ENCODE data around the gene RBM33. TPM values are rescaled to one million over a fixed set of nuclear protein-coding genes. Genes with fewer than 3 reads are reported as not detected.

RBM33 gene
- total and polyA plus RNA-seq, 9 of the 15 experiments (the other 6 are each of a cell fraction or from before 2014, with no cell fraction given) = 4.4 to 80.7 (median 27.3) TPM

- TF ChIP-seq, protein P1, sequence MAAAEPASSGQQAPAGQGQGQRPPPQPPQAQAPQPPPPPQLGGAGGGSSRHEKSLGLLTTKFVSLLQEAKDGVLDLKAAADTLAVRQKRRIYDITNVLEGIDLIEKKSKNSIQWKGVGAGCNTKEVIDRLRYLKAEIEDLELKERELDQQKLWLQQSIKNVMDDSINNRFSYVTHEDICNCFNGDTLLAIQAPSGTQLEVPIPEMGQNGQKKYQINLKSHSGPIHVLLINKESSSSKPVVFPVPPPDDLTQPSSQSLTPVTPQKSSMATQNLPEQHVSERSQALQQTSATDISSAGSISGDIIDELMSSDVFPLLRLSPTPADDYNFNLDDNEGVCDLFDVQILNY (CRISPR knock-in tag; IDR thresholded peaks at IDR 0.05) = no peak
- TF ChIP-seq CBX1 (IDR thresholded peaks at IDR 0.05; ENCODE audit: low read depth) (no peak), SREBF2 (CRISPR knock-in tag; IDR thresholded peaks at IDR 0.05) (no peak)
These were observed 173.8 kb downstream of the RBM33 start (continued) for GRCh38 chr7:155818154-155818819.

GRCh38 chr7:155818820-155819168 is 174.3 kb downstream of the RBM33 start:
- in situ Hi-C loops (cut with MboI) (loop anchor here (10.0 kb wide), 2 partner anchors 656 to 996 kb away; no protein-coding TSS in a partner anchor), intact Hi-C loops (cut with micrococcal nuclease) (loop anchor here (5.0 kb wide), 1 partner anchor 654 kb away; no protein-coding TSS in a partner anchor)
- Histone ChIP-seq H3K9ac (ENCODE audit: insufficient read depth in 1 of 2, low read depth in 2 of 2, low read length in 2 of 2) (no peak overlapping the region), H3K4me2 (ENCODE audit: insufficient read depth, low read length) (no peak overlapping the region), H2AFZ (ENCODE audit: low read depth, low read length) (no peak overlapping the region), H3K79me2 (ENCODE audit: control insufficient read depth, insufficient read depth, low read length) (no peaks in the 10 kb centered on the region), H3K27ac (ENCODE audit: extremely low read depth, low read depth, low read length) (no peak overlapping the region), H3K27me3 (ENCODE audit: control insufficient read depth in 2 of 2, insufficient read depth in 2 of 2, low read length in 2 of 2) (peaks cover 46 to 87% of the 10 kb centered on the region in 2 experiments), H3K9me1 (ENCODE audit: control insufficient read depth, insufficient read depth, low read length) (no peaks in the 10 kb centered on the region), H3K4me3 (no peak overlapping the region), H3K36me3 (ENCODE audit: control insufficient read depth, insufficient read depth, low read length) (no peaks in the 10 kb centered on the region), H3K4me1 (replicated peaks in 1 of 2; ENCODE audit: control insufficient read depth in 2 of 2, insufficient read depth in 2 of 2, low read length in 2 of 2) (peaks cover 0 to 7% of the 10 kb centered on the region in 2 experiments; a peak in 1 of 5 replicates), H3K9me3 (replicated peaks; ENCODE audit: control insufficient read depth, insufficient read depth, low read depth, low read length) (no peaks in the 10 kb centered on the region), H4K20me1 (replicated peaks; ENCODE audit: control insufficient read depth, insufficient read depth, low read length) (peaks cover 6% of the 10 kb centered on the region; the same call in 1 of the 2 replicates)
- 3% methylated on average over 6 of the region's 6 CpGs for WGBS (ENCODE audit: insufficient coverage, low coverage, missing lambda C conversion rate)
- ChIA-PET POLR2A (interaction anchor here (0.9 kb wide), 1 partner anchor 11 kb away, joined by 3 read pairs; no protein-coding TSS in a partner anchor), CTCF (ENCODE audit: low intra/inter-chr PET ratio) (no interaction called here)
- DNase-seq (ENCODE audit: extremely low read depth in 1 of 4, low spot score in 3 of 4) = no peak
- no TSS peak for BruUV-seq (replicated peaks)
- no peak for TF ChIP-seq ZNF23 (CRISPR knock-in tag; IDR thresholded peaks at IDR 0.05)
- TF ChIP-seq BRCA1 (IDR thresholded peaks at IDR 0.05) = no peak
- TF ChIP-seq BRCA1 (CRISPR knock-in tag; IDR thresholded peaks at IDR 0.05) = no peak
- no peak for TF ChIP-seq ZZZ3 (IDR thresholded peaks at IDR 0.05)
- TF ChIP-seq HOXB6 (CRISPR knock-in tag; IDR thresholded peaks at IDR 0.05; ENCODE audit: borderline replicate concordance) = no peak
- no peak for TF ChIP-seq ZNF133 (CRISPR knock-in tag; IDR thresholded peaks at IDR 0.05)
- TF ChIP-seq ZNF280A (IDR thresholded peaks at IDR 0.05; ENCODE audit: low read depth, partially characterized antibody) = no peak
- TF ChIP-seq CCNT2 (IDR thresholded peaks at IDR 0.05; ENCODE audit: borderline replicate concordance, extremely low read depth, insufficient read length, low read depth, low read length) = no peak
- TF ChIP-seq YBX1 (IDR thresholded peaks at IDR 0.05) = no peak
- no peak for TF ChIP-seq ZEB2 (IDR thresholded peaks at IDR 0.05)
- no peak for TF ChIP-seq FOXJ2 (tag; IDR thresholded peaks at IDR 0.05)
- no peak for TF ChIP-seq ZC3H8 (IDR thresholded peaks at IDR 0.05)
- no peak for TF ChIP-seq BHLHE40 (IDR thresholded peaks at IDR 0.05; ENCODE audit: low read length)
- TF ChIP-seq BRD9 (IDR thresholded peaks at IDR 0.05; ENCODE audit: low read depth, partially characterized antibody) = no peak
- no peak for ATAC-seq
- no peak for FAIRE-seq

Measured in K562 (cell line).